GM20431 (cell line): Measurements from ENCODE around the gene SYNGR1.

Source experiments
- in situ Hi-C: fragments of 300-500 bp; cut with MseI, MboI; formaldehyde crosslinking; loops from one replicate; pipeline ENCODE4 v1.15.0; 2020; ENCODE audit warnings: low sequenced_read_pairs; ENCODE audit not compliant: unreplicated experiment

SYNGR1 gene

DNA sequence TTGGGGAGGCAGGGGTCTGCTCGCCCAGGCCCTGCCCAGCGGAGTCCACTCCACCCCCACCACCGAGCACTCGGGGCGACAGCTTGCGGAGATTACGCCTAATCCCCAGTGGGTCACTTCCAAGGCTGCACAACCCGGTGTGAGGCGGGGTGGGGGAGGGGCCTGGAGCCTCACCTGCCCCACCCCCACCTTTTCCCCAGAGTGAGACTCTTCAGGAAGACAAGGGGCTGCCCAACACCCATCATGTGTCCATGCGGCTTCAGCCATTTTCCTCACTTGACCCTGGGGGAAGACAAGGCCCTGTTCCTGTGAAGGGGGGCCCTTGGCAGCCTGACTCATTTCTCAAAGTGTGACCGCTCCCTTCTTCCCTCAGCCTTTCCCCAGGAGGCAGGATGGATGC lies 12.5 kb downstream of the SYNGR1 start:
- in situ Hi-C loops, result no loop called here

DNA sequence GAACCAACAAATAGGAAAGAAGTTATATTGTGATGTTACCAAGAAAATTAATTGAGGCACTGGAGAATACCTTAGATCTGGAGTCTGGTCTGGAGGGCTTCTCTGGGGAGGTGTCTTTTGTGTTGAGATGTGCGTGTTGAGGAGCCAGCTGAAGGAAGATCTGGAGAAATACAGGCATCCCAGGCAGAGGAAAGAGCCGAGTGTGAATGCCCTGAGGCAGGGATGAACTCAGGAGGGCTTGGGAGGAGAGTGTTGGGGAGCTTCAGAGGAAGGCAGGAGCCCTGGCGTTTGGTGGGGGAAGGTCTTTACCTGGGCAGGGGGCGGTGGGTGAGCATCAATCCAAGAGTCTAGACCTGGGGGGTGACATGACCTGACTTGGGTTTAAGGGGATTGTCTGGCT lies 13.1 kb downstream of the SYNGR1 start:
- in situ Hi-C loops, result no loop called here

DNA sequence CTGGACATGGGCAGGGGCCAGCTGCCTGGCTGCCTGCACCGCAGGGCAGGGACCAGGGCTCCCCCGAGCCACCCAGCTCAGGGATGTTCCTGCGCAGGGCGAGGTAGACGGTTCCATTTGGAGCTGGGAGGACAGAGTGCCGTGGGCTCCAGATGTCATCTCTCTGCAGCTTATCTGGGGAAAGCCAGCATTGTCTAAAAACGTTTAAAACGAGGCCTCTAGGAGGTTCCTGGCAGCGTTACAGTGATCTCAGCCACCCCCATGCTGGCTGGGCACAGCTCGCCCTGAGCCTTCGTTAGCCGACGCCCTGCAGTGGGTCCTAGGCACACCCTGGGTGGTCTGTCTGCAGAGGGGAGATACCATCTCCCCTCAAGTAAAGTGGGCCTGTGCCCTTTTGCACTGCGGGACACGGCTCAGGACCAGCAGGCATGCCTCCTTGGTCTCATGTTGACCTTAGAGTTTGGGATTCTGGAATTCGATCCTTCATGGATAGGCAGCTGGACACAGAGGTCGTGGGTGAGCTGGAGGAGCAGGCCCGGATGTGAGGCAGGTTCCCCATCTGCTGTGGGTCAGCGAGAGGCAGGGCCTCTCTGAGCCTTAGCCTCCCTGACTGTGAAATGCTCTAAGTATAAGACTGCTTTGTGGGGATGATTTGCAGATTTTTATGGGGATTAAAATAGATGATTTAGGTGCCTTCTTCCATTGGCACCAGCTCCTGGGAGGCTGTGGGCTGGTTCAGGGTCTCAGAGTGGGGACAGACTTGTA lies 14.1 kb downstream of the SYNGR1 start:
- in situ Hi-C loops, result no loop called here

DNA sequence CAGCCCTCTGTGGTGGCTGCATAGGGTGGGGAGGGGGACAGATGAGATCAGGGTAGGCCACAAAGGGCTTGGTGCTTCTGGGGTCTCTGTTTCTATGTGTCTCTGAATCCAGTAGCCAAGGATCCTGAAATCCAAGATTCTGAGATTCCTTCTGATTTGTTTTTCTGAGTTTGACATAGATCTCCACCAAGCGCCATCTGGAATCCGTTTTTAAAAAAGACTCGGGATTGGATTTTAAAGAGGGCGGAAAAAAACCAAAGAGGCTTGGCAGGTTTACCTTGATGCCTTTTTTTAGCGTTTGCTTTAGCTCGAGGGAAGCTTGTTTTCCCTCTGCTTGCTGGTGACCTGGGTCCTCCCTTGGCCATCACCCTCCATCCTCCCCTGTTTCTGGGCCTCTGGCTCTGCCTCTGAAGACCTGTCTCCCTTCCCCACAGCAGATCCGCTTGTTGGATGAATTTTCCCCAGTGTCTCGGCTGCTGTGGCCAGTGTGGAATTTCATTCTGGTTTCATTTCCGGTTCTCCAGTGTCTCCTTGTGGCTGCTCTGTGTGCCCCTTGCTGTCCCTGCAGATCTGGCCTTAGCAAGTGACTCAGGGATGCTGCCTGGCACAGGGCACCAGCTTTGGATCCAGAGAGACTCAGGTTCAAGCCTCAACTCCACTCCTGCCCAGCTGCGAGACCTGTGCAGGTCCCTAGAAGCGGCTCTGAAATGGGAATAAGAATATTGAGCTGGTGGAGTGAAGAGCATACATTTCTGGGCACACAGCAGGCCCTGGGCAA lies 15.1 kb downstream of the SYNGR1 start:
- in situ Hi-C loops, result no loop called here

DNA sequence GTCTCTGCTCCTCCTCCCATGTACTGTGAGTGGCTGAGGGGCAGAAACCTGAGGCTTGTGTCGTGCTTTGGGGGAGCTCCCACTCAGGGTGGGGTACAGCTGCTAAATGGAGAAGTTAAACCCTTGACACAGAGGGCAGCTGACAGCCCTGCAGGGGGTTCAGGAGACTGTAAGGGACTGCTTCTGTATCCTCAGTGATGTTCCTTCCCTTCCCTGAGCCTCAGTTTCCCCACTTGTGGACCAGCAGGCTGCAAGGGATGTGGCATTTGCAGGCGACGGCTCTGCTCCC lies 15.6 kb downstream of the SYNGR1 start:
- in situ Hi-C loops, result no loop called here

DNA sequence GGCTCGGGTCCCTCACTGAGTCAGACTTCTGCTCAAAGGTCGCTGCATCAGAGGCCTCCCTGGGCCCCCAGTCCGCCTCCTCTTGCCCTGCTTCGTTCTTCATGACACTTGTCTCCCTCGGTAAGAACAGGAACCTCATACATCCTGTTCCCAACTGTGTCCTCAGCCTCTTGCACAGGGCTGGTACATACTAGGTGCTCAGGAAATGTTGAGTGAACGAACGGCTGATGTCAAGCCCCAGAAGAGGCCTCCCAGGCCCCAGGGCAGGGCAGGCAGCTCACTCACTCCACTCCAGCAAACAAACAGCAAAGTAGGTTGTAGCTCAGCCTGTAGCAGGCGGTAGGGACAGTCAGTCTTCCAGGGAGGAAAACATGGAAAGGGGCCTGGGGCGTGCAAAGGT lies 17.2 kb downstream of the SYNGR1 start:
- in situ Hi-C loops, result no loop called here

DNA sequence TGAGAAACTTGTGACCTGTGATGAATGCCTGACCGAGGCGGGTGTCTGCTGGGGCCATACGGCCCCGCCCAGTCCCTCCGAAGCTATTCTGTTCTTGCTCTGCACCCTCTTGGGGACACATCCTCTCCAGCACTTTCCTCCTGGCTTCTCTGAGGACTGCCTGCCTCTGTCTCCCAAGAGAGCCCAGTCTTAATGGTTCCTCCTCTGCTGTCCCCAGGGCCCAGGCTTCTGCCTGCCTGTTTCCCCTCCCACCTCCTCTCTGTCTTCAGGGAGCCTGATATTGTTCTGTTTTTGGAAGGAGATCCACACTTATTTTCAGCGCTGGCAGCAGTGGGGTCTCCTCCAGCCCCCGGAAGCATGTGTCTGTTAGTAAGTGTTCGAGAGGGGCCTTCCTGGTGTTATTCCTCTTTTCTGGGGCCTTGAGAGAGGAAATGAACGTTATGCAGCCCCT lies 18.7 kb downstream of the SYNGR1 start:
- in situ Hi-C loops, result no loop called here

DNA sequence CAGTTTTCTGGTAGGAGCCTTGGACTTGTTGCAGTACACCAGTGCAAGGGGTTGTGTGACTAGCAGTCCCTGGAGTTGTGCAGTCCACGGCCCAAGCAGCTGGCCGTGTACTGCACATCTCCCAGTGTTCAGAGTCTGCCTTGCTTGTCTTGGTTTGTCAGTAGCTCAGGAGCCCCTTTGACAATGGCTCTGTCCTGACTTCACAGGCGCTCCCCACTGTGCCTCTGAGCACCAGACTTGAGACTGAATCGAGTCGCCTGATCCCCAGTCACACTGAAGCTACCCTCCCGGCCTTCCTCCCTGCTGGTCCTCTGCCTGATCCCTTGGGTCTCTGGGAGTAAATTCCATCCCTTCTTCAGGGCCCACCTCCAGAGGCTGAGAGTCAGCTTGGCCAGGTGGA lies 19.4 kb downstream of the SYNGR1 start:
- in situ Hi-C loops, result no loop called here

DNA sequence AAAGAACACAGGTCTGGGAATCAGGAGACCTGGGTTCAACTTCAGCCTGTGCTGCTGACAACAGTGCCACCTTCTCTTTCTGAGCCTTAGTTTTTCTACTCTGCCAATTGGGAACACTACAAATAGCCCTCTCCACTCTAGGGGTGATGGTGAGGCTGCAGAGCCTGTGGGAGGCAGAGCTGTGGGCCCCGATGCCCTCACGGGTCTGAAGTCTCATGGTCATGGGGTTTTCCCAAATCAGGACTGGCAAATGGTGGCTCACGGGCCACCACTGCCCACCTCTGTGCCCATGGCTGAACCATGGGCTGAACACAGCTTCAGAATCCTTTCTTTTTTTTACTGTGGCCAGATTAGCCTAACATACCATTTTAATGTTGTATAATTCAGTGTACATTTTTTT lies 19.8 kb downstream of the SYNGR1 start:
- in situ Hi-C loops, result no loop called here

DNA sequence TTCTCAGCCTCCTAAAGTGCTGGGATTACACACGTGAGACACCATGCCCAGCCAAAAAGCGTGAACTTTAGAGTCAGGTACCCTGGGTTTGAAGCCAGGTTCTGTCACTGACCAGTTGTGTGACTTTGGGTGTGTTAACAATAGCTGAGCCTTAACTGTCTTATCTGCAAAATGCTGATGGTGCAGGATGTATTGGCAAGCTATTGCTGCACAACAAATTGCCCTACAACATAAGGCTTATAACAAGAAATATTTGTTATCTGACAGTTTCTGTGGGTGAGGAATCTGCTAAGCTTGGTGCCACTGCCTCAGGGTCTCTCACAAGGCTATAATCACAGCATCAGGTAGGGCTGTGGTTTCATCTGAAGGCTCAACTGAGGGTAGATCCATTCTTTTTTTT lies 21.9 kb downstream of the SYNGR1 start:
- in situ Hi-C loops, result no loop called here

DNA sequence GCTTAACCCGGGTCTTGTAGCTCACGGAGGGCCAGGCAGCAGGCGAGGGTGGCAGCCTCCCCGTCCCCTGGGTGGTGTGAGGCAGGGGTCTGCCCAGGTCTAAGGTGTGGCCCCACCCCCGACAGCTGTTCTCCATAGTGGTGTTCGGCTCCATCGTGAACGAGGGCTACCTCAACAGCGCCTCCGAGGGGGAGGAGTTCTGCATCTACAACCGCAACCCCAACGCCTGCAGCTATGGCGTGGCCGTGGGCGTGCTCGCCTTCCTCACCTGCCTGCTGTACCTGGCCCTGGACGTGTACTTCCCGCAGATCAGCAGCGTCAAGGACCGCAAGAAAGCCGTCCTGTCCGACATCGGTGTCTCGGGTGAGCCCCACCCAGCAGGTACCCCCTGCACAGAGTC lies 24.4 kb downstream of the SYNGR1 start:
- in situ Hi-C loops, result no loop called here

DNA sequence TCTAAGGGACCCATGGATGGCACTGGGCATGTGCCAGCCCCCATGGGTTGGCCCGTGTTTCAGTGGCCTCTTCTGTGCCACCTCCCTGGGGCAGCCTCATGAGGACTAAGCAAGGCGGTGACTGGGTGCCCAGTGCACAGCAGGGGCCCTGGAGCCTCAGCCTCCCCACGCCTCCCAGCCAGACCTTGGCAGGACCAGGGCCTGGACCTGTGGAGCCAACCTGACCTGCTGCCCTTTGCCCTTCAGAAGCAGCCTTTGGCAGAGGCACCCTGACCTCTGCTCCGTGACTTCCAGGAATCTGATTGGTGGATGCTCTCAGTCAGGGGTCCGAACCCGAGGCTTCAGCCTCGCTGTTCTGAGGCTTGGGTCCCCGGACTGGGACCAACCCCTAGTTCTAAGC lies 25.0 kb downstream of the SYNGR1 start:
- in situ Hi-C loops, result no loop called here

DNA sequence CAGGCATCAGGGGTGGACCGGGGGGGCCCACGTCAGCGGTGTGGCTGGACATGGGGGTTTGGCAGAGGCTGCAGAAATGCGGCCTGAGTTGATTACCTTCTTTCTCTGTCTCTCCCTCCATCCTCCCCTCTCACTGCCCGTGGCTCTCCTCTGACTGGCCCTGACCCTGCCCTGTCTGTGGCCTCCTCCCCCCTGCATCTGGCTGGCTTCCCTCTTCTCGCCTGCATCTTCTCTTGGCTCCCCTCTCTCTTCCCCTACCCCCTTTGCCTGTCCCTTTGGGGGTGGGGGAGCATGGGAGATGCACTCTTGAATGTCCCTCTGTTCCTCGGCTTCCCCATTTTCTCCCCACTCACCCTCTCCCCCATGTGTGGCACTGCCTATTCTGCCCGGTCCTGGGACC lies 25.9 kb downstream of the SYNGR1 start:
- in situ Hi-C loops, result no loop called here

DNA sequence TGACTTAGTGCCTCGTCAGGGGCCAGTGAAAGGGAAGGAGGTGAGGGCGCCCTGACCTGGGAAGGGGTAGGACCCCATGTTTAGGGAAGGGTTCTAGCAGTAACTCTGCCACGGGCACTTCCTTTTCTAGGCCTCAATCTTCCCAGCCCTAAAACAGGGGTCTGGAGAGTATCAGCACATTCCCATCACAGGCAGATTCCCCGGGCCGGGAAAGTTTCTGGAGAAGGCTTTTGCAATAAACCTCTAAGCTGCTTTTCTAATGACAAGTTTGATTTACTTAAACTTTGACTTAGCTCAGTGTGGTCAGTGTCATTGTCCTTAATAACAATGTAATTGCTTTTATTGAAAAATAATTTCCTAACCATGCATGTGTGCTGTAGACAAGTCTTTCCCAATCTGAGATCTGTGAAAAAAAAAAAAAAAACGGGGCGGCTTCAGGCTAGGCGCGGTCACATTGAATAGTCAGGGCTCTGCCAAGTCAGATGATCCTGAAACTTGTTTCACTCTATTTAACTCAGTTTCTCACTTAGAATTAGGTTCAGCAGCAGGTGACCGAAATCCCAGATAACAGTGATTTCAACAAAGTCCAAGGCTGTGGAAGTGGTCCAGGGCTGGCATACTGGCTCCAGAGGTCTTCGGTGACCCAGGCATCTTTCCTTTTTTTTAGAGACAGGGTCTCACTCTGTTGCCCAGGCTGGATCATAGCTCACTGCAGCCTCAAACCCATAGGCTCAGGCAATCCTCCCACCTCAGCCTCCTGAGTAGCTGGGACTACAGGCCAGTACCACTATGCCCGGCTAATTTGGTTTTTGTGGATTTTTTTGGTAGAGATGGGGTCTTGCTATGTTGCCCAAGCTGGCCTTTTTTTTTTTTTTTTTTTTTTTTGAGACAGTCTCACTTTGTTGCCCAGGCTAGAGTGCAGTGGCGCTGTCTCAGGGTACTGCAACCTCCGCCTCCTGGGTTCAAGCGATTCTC lies 30.3 kb downstream of the SYNGR1 start:
- in situ Hi-C loops, result no loop called here

DNA sequence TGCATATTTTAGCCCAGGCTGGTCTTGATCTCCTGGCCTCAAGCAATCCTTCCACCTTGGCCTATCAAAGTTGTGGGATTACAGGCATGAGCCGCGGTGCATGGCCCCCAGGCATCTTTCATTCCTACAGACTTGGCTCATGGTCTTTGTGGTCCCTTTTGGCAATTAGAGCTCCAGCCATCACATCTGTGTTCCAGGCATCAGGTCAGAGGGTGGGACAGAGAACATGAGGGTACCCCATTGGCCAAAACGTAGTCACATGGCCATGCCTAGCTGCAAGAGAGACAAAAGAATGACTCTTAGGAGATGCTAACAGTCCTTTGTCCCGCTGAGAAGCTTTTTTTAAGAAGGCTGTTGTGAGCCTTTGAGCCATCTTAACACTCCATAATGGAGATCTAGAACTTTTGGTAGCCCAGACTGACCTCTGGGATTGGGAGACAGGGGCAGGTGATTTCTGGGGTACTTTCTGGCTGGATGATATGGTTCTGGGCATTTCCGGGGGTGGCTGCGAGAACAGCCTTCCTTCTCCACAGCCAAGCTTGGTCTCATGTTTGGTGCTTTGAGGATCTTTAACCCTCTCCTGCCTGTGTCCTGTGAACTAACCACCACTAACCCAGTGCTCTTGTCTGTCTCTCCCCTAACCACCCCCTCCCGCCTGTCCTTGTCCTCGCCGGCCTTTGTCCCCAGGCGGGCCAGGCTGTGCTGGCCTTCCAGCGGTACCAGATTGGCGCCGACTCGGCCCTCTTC lies 31.4 kb downstream of the SYNGR1 start:
- in situ Hi-C loops, result no loop called here

DNA sequence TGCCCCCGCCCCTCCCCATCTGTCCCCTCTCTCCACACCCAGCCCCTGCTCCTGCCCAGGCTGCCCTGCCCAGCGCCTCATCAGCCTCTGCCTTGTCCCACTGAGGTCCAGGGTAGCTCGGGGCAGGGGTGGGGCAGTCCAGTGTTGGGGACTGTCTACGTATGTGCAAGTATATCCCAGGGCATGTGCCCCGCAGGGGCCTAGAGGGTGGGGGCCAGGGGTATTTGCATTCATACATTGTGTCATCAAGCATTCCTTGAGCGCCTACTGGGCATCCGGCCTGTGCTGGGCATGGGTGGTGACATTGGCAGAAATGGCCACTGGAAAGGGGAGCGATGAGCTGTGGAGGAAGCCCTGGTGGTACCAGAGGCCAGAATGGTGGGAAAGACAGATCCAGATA lies 32.1 kb downstream of the SYNGR1 start:
- in situ Hi-C loops, result no loop called here

DNA sequence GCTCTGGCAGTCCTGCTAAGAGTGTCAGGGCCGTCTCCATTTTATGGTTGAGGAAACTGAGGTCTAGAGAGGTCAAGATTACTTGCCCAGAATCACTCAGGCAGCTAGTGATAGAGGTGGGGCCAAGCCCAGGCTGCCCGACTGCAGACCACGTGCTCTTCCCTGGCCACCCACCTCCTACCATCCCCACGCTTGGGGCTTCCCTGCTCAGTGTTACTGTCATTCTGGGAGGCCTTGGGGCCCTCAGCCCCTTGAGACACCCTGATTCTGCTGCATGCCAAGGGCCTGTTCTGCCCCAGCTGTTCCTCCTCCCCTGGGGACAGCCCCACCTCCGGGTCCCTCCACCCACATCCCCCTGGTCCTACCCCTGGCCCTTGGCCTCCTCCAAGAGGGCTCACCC lies 32.6 kb downstream of the SYNGR1 start:
- in situ Hi-C loops, result no loop called here

DNA sequence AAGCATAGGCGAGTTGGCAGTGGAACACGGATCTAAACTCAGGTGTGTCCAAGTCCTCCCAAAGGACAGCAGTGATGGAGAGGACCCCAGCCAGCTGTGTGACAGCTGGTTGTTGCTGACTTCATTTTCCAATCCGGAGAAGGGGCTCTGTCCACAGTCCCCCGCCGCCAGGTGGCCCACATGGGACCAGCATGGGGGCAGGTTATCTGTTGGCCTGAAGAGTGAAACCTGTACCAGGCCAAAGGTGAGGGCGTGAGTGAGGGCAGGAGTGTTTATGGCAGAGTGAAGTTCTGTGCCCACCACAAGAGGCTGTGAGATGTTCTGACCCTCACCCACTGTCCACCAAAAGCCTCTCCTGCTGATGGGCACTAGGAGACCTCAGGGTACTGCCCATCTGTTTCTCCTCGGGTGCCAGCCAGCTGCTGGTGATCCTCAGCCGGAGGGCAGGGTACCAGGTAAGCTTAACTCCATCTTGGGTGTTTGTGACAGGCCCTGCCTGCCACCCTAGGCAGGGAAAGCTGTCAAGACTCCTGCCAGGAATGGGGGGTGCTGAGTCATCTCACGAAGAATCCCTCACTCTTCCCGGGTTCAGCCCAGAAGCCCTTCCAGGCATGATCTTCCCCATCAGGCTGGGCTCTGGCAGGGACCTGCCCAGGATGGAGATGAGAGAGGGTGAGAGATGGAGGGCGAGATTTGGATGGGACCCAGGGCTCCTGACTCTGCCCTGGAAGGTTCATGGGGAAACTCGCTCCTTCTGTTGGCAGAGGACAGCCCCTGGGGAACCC lies 34.2 kb downstream of the SYNGR1 start:
- in situ Hi-C loops, result no loop called here

DNA sequence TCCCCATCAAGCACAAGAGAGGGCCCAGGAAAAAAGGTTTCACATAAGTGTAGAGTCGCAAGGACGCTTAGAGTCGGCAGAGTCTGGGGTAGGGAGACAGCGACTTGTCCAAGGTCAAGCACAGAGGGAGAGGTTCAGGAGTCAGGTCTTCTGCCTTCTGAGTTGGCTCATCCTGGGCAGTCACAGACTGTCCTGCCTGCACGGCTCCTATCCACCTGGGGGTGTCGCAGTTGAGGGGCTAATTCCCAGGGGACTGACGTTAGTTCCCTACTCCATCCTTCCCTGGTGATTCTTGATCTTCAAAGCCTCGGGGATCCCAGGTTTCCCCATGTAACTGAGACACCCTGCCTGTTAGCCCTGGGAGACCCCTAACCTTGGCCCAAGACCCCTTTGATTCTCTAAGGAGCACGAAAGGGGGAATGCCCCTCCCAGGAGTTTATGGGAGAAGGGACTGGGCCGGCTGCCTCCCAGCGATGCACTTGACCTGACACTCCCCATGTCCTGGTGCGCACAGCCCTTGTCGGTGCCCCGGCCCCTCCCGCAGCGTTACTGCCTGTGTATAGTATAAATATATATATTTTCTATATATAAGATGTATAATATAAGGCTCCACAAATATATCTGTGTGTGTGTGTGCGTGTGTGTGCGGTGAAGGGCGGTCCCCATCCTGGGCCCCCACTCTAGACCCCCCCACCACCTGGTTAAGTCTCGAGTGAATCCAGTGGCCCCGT lies 35.1 kb downstream of the SYNGR1 start:
- in situ Hi-C loops, result no loop called here
